ENCODE data around the gene DNAJC5G.

DNA sequence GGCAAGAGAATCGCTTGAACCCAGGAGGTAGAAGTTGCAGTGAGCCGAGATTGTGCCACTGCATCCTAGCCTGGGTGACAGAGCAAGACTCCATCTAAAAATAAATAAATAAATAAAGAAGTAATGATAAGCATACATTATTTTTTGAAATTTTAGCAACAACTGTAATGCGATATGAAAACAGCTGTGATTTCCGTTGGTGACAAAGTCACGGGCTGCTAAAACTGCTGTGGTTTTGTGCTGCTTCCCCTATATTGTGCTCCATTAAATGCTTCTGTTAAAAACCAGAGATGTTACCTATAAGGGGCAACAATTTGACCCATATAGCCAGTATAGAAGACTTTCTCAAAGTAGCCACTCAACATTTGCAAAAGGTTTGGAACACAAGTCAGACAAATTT, 15.3 kb downstream of the DNAJC5G start:
- TF ChIP-seq, protein P1, sequence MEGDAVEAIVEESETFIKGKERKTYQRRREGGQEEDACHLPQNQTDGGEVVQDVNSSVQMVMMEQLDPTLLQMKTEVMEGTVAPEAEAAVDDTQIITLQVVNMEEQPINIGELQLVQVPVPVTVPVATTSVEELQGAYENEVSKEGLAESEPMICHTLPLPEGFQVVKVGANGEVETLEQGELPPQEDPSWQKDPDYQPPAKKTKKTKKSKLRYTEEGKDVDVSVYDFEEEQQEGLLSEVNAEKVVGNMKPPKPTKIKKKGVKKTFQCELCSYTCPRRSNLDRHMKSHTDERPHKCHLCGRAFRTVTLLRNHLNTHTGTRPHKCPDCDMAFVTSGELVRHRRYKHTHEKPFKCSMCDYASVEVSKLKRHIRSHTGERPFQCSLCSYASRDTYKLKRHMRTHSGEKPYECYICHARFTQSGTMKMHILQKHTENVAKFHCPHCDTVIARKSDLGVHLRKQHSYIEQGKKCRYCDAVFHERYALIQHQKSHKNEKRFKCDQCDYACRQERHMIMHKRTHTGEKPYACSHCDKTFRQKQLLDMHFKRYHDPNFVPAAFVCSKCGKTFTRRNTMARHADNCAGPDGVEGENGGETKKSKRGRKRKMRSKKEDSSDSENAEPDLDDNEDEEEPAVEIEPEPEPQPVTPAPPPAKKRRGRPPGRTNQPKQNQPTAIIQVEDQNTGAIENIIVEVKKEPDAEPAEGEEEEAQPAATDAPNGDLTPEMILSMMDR (IDR thresholded peaks at IDR 0.05) = no peak
- TF ChIP-seq POLR2A (IDR thresholded peaks at IDR 0.05) = no peak

All from heart left ventricle (tissue), 13 donors.